ENCODE data around the gene NCOR2.

Gene NCOR2

GRCh38 chr12:124543052-124543589, 24.3 kb downstream of the NCOR2 start:
- DNase-seq (ENCODE audit: low read depth): no peak

GRCh38 chr12:124542021-124542949, 25.1 kb downstream of the NCOR2 start:
- no peak for DNase-seq (ENCODE audit: low read depth)

GRCh38 chr12:124541322-124541721, 26.1 kb downstream of the NCOR2 start:
- DNase-seq (ENCODE audit: low read depth): no peak

- no peak for DNase-seq (ENCODE audit: low read depth)
Measured at GRCh38 chr12:124539084-124540041, 28.0 kb downstream of the NCOR2 start.

GRCh38 chr12:124538194-124539082, 29.0 kb downstream of the NCOR2 start:
- DNase-seq (ENCODE audit: low read depth): no peak

GRCh38 chr12:124537525-124538193, 29.8 kb downstream of the NCOR2 start:
- no peak for DNase-seq (ENCODE audit: low read depth)

GRCh38 chr12:124536641-124537040, 30.8 kb downstream of the NCOR2 start:
- DNase-seq (ENCODE audit: low read depth): peak; percentile 58

GRCh38 chr12:124534776-124535740, 32.4 kb downstream of the NCOR2 start:
- no peak for DNase-seq (ENCODE audit: low read depth)

GRCh38 chr12:124533456-124533855, 34.0 kb downstream of the NCOR2 start:
- no peak for DNase-seq (ENCODE audit: low read depth)

- no peak for DNase-seq (ENCODE audit: low read depth)
Measured at GRCh38 chr12:124532967-124533366, 34.4 kb downstream of the NCOR2 start.

- no peak for DNase-seq (ENCODE audit: low read depth)
Measured at GRCh38 chr12:124532331-124532750, 35.1 kb downstream of the NCOR2 start.

- DNase-seq (ENCODE audit: low read depth): no peak
Measured at GRCh38 chr12:124531906-124532305, 35.5 kb downstream of the NCOR2 start.

- no peak for DNase-seq (ENCODE audit: low read depth)
Measured at GRCh38 chr12:124531281-124531745, 36.1 kb downstream of the NCOR2 start.

GRCh38 chr12:124530637-124531263, 36.7 kb downstream of the NCOR2 start:
- DNase-seq (ENCODE audit: low read depth): no peak

- DNase-seq (ENCODE audit: low read depth): no peak
Measured at GRCh38 chr12:124529565-124530276, 37.7 kb downstream of the NCOR2 start.

- no peak for DNase-seq (ENCODE audit: low read depth)
Measured at GRCh38 chr12:124527861-124528561, 39.4 kb downstream of the NCOR2 start.

- DNase-seq (ENCODE audit: low read depth): no peak
Measured at GRCh38 chr12:124525927-124526692, 41.3 kb downstream of the NCOR2 start.

Measured in amniotic epithelial cell (primary cell).